ENCODE results near the gene TRAF5.
"Not testable (repeated sequence)": the region's sequence is repeated elsewhere in the genome, so short reads cannot be mapped to it uniquely, and the experiment has no call there.

The TRAF5 gene

GRCh38 chr1:211326528-211327345 is at the start of gene TRAF5:
TRAF5 (plus strand) TSS chr1:211326833; CDS start chr1:211353240, 26,407 bp downstream.
- no peak for DNase-seq (ENCODE audit: low read depth)

- DNase-seq (ENCODE audit: low read depth), result no peak
Measured at GRCh38 chr1:211279340-211279739, 47.3 kb upstream of the TRAF5 start.

- no peak for DNase-seq (ENCODE audit: low read depth)
Measured at GRCh38 chr1:211280910-211281309, 45.7 kb upstream of the TRAF5 start.

GRCh38 chr1:211281320-211282022 is 45.2 kb upstream of the TRAF5 start:
- DNase-seq (ENCODE audit: low read depth), result no peak

GRCh38 chr1:211282023-211282373 is 44.6 kb upstream of the TRAF5 start:
- no peak for DNase-seq (ENCODE audit: low read depth)

GRCh38 chr1:211285196-211285595 is 41.4 kb upstream of the TRAF5 start:
- DNase-seq (ENCODE audit: low read depth), result peak; percentile 85

- no peak for DNase-seq (ENCODE audit: low read depth)
Measured at GRCh38 chr1:211287218-211287617, 39.4 kb upstream of the TRAF5 start.

GRCh38 chr1:211292411-211292810 is 34.2 kb upstream of the TRAF5 start:
- no peak for DNase-seq (ENCODE audit: low read depth)

- DNase-seq (ENCODE audit: low read depth), result no peak
Measured at GRCh38 chr1:211296396-211296795, 30.2 kb upstream of the TRAF5 start.

GRCh38 chr1:211305044-211305443 is 21.6 kb upstream of the TRAF5 start:
- DNase-seq (ENCODE audit: low read depth), result peak; percentile 54

GRCh38 chr1:211309617-211310016 is 17.0 kb upstream of the TRAF5 start:
- no peak for DNase-seq (ENCODE audit: low read depth)

- no peak for DNase-seq (ENCODE audit: low read depth)
Measured at GRCh38 chr1:211313392-211313791, 13.2 kb upstream of the TRAF5 start.

GRCh38 chr1:211318576-211319280 is 7.9 kb upstream of the TRAF5 start:
- DNase-seq (ENCODE audit: low read depth), result no peak

GRCh38 chr1:211319892-211320291 is 6.7 kb upstream of the TRAF5 start:
- DNase-seq (ENCODE audit: low read depth), result no peak

GRCh38 chr1:211320980-211321379 is 5.7 kb upstream of the TRAF5 start:
- DNase-seq (ENCODE audit: low read depth), result no peak

GRCh38 chr1:211321646-211322045 is 5.0 kb upstream of the TRAF5 start:
- not testable (repeated sequence) for DNase-seq (ENCODE audit: low read depth)

GRCh38 chr1:211323156-211324063 is 3.2 kb upstream of the TRAF5 start:
- peak; percentile 39 for DNase-seq (ENCODE audit: low read depth)

- no peak for DNase-seq (ENCODE audit: low read depth)
Measured at GRCh38 chr1:211324992-211325775, 1.4 kb upstream of the TRAF5 start.

- no peak for DNase-seq (ENCODE audit: low read depth)
Measured at GRCh38 chr1:211326140-211326527, 499 bp upstream of the TRAF5 start.

- peak; percentile 25 for DNase-seq (ENCODE audit: low read depth)
Measured at GRCh38 chr1:211327346-211327921, 801 bp downstream of the TRAF5 start.
